Body of pancreas (tissue), 4 donors: ENCODE results near the gene C1orf53.

ENCODE experiments used
- POLR2A ChIP-seq, 3 donors: fragments of 450-650 bp; IDR thresholded peaks; one replicate each; pipeline ENCODE4 v1.6.1; 2016; ENCODE audit warnings: antibody characterized with exemption in 3 of 3, mild to moderate bottlenecking in 2 of 3
- TF ChIP-seq, protein P1 (sequence below), 7 experiments: fragments of 450-650 bp in 4 of 7; fragments of 200-600 bp in 3 of 7; sonication (generic) in 3 of 7; IDR thresholded peaks; one replicate each; pipeline ENCODE4 v1.5.1; 2016 to 2019; ENCODE audit warnings: antibody characterized with exemption in 7 of 7

DNA sequence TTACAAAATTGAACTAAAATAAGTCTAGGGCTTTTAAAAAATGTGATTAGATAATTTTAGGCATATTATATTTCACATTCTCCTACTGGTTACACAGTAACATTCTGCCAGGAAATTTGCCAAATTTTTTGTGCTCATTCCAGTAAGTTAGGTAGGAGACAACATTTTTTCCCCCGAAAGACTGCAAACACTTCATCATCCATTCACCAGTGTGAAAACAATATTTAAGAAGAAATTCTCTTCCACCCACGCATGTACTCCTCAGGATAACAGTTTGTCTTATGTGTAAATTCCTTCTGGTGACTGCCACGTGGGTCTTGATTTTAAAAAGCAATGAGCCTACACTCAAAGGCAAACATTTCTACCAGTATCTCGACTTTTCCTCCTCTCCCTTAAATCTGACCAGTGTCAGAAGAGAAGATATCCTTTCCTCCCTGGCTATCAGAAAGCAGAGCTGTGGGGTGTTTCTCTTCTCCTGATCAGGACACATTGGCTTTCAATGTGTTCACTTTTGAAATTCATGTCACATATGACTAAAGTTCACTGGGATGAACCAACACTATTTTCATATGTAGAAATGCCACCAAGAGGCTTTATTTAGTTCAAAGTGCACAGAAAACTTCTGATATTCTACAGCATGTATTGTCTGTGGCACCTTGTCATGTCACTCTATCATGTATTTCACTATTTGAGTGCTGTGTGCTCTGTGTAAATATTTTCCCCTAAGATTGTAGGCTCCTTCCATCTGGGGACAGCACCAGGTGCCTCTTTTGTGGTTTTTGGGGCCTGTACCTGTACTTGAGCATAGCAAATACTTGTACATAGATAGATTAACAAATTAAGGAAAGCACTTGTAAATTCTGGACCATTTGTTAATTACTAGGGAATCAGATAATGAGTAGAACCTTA is 53.3 kb downstream of the C1orf53 start:
- TF ChIP-seq POLR2A (IDR thresholded peaks at IDR 0.05): no peak
- TF ChIP-seq, protein P1, sequence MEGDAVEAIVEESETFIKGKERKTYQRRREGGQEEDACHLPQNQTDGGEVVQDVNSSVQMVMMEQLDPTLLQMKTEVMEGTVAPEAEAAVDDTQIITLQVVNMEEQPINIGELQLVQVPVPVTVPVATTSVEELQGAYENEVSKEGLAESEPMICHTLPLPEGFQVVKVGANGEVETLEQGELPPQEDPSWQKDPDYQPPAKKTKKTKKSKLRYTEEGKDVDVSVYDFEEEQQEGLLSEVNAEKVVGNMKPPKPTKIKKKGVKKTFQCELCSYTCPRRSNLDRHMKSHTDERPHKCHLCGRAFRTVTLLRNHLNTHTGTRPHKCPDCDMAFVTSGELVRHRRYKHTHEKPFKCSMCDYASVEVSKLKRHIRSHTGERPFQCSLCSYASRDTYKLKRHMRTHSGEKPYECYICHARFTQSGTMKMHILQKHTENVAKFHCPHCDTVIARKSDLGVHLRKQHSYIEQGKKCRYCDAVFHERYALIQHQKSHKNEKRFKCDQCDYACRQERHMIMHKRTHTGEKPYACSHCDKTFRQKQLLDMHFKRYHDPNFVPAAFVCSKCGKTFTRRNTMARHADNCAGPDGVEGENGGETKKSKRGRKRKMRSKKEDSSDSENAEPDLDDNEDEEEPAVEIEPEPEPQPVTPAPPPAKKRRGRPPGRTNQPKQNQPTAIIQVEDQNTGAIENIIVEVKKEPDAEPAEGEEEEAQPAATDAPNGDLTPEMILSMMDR (IDR thresholded peaks at IDR 0.05): no peak
